ENCODE data around the gene CCL14.

The CCL14 gene

DNA sequence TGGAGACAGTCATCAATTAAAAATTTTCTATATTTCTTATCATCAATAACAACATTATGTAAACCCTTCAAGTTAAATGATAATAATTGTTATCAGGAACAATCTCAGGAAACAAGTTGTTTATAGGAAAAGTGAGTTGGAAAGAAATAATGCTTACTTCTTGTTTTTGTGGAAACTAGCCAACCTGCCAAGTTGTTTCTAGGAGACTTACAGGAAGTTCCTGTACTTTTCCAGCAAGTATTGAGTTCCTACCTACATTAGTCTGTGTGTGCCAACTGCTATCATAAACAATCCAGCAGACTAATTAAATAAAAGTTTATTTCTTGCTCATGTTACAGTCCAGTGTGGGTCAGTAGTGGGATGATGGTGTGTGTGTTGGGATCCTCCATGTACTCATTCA is 1.6 kb upstream of the CCL14 start:
- FAIRE-seq = no peak

DNA sequence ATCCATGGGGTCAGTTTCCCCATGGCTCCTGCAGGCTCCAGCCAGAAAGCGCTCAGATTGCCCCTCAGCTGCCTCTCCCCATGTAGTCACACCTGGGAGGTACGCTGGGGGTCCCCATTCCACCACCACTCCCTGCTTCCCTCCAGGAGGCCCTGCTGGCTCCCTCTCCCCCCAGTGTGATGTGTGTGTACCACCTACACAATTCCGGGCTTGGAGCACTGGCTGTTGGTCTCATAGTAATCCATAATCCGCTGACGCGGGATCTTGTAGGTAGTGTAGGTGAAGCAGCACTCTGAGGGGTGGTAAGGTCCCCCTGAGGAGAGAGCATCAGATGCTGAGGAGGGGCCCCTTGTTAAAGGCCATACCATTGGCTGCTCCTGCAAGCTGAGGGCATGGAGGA is 2.4 kb downstream of the CCL14 start:
- FAIRE-seq = no peak

DNA sequence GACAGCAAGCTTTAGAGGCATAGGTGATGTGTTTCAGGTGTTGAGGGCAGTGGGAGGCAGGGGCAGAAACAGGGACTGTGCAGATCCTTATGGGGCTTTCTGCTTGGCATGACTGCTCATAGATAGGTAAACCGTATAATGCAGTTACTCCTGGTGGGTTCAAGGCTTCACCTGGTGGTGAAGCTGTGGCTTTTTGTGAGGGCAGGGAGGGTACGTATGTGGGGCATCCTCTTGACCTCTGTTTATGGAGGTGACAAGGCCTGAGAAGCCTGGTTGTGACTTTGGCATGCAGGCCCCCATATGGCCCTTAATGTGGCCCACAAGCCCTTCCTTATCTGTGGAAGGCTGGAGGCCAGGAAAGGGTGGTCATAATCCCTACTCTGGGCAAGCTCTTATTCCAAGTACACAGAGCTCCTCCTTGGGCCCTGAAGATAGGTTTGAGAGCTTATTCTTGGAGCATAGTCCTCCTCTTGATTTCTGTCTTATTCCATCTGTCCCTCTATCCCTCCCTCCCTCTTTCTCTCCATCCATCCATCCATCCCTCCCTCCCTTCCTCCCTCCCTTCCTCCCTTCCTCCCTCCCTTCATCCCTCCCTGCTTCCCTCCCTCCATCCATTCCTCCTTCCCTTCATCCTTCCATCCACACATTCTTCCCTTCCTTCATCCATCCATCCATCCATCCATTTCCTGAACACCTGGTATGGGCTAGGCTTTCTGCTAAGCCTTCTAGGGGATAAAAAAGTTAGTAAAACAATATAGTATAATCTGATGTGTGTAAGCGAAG is 3.9 kb downstream of the CCL14 start:
- FAIRE-seq = no peak

DNA sequence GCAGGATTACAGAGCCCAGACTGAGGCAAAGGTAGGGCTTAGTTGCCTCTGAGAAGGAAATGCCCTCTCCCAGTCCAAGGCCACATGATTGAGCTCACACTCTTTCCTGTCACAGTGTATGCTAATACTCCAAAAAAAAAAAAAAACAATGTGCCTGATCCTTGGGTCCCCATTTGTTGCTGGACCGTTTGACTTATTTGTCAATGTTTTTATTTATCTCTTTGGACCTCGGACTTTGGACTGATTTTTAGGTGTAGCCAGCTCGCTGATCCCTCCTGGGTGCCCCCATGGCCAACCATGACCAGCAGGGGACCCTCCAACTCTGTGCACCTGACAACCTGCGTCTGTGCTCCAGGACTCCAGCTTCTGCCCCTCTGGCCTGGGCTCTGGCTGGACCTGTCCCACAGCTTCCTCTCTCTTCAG is 4.6 kb downstream of the CCL14 start:
- FAIRE-seq = no peak

DNA sequence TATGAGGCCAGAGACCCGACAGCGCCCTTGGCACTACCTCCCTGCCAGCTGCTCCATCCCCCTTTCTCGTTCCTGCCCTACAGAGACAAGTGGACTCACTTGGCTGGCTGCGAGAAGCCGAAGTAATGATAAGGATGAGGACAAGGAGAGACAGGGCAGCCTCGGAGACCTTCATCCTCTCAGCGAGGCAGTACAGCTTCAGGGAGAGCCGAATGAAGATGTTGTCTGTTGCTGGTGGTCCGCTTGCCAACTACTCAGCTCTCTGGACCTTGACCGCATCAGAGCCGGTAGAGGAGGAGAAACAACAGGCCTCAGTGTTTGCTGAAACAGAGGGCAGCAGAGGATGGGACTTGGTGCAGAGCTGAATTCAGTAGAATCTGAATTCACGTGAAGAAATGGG is 5.3 kb downstream of the CCL14 start, which contains the start of gene CCL16:
TSS of gene CCL16 (minus strand) at position 252 of the 400 bp plus-strand sequence. CDS start at position 175, 77 bp downstream.
- no peak for FAIRE-seq

DNA sequence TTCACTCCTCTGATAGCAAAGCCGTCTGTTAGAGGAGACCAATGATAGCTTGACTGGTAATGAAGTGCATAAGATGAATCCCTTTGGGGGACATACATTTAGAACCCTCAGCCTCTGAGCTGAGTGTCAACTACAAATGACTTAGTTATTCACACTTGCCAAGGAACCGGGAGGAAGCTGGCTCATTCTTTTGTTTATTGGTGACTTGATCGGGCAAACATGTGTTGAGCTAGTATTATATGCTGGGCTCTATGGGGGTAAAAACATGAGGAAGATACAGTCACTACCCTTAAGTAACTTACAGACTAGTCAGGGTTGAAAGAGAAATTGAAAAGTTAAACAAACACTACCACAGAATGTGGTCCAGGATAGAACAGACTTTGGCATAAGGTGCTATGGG is 8.2 kb downstream of the CCL14 start:
- FAIRE-seq = no peak

DNA sequence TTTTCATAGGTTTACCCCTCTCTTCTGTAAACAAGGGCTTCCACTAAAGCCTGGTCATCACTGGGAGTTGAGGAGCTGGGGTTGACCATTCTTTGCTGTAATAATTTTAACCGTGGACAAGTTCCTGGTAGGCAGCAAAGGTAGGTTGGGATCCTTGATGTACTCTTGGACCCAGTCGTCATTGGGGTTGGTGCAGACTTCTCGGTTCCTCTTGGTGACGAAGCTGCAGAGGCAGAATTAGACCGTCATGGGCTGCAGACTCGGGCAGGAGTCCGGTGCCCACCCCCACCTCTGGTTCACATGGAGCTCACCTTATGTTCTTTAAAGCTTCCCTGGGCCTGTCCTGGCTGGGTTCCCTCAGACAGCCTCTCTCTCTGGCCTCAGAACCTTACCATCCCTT is 9.0 kb downstream of the CCL14 start:
- no peak for FAIRE-seq

DNA sequence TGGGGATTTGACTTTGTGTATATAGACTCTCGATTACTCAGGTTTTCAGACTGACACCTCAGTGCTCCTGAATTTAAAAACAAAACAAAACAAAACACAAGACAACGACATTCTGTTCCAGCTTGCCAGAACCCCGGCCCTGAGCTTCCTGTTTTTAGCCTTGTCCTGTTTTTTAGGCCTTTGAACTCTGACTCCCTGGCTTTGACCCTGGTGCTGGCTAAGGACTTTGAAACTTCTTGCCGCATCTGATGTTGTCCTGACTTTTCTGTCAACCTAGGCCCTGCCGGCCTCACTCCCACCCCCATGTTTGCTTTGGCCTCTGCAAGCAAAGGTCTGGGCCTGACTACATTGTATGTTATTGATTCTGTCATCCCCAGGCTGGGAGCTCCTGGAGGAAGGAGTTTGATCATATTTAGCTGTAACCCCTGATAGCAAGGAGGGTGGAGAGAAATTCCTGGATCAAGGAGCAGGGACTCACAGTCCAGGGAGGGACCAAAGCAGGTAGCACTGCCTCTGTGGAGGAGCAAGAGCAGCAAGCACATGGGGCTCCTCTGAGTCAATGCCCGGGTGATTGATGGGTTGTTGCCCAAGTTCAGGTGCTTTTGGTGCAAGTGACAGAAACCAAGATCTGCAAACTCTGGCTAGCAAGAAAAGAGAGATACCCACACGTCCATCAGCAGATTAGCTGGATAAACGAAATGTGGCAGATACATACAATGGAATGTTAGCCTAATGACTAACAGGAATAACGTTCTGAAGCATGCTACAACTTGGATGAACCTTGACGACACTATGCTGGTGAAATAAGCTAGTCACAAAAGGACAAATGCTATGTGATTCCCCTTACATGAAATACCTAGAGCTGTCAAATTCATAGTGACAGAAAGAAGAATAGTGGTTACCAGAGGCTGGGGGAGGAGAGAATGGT is 12.9 kb downstream of the CCL14 start:
- FAIRE-seq = no peak

DNA sequence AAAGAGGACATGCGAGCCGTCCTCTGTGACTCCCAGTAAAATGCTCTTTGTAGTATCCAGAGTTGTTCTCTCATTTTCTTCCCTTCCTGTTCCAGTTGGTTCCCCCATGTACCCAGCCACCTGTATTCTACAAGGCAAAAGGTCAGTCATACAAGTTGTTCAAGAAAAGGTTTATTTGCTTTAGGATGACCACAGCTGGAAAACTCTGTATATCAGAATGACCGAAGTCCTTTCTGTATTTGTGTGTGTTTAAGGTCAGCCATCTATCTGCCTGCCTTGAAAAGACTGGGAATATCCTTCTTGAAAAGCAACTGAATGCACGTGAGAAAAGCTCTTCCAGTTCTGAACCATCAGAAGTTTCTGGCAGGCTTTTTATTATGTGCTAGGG is 13.6 kb downstream of the CCL14 start:
- FAIRE-seq = no peak

DNA sequence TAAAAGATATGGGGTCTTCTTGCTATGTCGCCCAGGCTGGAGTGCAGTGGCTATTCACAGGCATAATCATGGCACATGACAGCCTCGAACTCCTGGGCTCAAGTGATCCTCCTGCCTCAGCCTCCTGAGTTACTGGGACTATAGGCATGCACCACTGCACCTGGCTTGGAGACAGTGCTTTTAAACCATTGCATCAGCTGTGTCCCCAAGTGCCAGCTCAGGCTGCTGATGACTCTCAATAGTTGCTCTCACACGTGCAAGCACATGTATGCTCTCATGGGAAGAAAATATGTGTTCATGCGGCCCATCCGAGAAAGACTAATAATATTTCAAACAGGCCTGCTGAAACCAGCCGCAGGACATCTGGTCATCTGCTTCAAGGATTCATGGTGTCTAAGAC is 14.0 kb downstream of the CCL14 start:
- no peak for FAIRE-seq

DNA sequence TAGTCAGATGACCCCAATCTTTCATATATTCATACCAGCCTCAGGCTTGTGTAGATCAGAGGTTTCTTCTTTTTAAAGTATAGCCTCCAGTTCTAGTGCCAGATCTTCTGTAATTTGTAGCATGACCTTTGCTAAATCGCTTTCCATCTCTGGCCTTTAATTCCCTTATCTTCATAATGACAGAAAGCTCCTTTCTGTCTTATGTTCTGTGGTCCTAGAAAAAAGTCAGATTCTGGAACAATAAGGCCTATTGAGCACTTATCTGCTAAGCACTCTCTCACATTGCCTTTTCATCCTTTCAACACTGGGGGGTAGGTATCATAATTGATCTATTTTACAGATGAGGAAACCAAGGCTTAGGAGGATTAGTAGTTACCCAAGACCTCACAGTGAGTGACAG is 14.5 kb downstream of the CCL14 start:
- no peak for FAIRE-seq

DNA sequence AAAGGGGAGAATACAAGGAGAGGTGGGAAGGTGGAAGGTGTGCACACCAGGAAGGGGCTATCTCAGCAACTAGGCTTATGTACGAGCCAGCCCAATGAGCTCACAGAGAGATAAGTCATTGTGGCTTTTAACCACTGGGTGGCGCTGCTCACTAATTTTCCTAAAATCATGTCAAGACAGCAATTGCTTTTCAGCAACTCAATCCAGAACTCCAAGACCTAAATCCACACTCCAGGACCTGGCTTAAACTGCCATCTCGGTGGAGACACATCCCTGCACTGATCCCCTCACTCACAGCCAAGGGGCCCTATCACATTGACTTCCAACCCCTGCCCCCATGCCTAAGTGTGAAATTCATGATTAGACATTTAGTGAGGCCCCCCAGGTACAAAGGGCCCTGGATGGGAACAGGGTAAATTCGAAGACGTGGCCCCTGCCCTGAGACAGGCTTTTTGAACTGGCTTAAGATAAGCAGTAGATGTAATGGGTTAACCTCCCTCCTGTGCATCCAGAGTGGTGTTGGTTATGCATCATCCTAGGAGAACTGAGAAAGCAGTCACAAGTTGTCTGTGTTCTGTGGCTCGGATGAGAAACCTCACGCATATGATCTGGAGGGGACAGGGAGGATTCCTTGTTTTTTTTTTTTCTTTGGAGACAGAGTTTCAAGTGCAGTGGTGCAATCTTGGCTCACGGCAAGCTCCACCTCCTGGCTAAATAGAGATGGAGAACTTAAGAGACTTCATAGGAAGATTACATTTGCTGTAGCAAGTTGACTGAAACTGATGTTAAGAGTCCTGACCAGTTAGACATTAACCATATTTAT is 16.8 kb downstream of the CCL14 start:
- FAIRE-seq = no peak

DNA sequence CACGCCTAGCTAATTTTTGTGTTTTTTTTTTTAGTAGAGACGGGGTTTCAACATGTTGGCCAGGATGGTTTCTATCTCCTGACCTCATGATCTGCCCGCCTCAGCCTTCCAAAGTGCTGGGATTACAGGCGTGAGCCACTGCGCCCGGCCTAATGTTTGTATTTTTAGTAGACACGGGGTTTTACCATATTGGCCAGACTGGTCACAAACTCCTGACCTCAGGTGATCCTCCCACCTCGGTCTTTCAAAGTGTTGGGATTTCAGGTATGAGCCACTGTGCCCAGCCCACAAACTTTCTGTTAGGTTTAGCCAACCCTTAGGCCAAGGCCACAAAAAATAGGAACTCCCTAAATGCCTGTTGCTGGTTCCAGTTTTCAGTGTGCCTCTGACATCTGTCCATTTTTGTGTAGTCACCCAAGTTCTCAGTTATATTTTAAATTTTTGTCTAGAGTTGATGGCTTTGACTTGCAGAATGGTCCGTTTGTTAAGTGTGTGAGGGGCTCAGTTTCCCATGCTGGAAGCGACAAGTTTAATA is 17.9 kb downstream of the CCL14 start:
- FAIRE-seq = no peak

DNA sequence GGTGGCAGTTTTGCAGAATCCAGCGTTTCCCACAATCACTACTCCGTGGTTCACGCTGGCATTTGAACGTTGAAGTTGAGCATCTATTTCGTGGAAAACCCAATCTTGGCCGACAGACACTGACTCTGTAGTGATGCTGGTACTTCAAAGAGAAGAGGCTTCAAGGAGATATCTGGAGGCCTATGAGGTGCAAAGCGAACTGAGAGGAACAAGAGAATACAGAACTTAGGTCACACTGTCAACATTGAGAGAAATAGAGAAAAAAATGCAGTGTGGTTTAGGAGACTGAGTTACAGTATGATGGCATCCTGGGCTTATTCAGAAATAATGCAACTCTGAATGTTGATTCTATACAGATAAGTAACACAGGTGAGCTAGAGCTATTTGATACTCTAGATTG is 21.3 kb downstream of the CCL14 start:
- FAIRE-seq = no peak

DNA sequence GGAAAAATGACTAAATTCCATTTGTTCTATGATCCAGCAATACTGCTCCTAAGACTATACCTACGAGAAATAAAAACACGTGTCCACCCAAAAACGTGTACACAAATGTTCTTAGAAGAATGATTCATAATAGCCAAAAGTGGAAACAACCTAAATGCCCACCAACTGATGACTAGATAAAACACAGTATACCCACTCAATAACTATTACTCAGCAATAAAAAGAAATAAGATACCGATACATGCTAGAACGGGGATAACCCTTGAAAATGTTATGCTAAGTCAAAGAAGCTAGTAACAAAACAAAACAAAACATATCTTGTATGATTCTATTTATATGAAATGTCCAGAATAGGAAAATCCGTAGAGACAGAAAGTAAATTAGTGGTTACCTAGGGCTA is 22.9 kb downstream of the CCL14 start:
- FAIRE-seq = no peak

DNA sequence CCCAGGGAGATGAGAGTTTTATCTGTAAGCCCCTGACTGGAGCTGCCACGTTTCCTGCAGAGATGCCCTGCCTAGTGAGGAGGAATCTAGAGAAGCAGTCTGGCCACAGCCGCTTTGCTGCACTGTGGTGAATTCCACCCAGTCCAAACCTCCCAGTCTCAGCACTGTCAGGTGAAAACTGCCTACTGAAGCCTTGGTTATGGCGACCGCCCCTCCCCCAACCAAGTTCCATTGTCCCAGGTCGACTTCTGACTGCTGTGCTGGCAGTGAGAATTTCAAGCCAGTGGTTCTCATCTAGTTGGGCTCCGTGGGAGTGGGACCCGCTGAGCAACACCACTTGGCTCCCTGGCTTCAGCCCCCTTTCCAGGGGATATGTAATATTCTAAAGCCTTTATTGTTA is 32.8 kb downstream of the CCL14 start:
- FAIRE-seq = no peak

DNA sequence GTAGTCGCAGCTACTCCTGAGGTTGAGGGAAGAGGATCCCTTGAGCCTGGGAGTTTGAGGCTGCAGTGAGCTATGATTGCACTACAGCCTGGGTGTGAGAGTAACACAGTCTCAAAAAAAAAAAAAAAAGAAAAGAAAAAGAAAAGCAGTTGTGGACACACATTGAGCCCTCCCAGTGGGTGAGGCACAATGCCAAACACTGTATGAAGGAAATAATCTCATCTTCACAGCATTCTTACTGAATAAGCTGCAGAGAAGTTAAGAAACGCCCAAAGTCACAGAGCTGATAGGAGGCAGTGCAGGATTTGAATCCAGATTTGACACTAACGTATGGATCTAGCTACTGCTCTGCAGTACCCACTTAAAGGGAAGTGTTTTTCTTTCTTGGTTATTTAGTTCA is 37.1 kb downstream of the CCL14 start:
- FAIRE-seq = no peak

DNA sequence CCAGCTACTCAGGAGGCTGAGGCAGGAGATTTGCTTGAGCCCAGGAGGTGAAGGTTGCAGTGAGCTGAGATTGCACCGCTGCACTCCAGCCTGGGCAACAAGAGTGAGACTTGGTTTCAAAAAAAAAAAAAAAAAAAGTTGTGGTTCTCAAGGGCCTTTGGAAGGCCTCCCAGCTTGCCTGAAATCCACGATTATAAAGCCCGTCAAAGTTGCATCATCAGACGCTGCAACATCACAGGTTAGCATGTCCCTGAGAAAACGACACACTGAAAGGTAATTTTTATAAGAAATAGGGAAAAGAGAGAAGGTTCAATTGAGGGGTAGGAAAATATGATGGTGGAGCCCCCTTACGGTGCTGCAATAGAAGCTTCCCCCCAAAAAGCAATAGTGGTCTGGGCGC is 38.4 kb downstream of the CCL14 start:
- FAIRE-seq = no peak

DNA sequence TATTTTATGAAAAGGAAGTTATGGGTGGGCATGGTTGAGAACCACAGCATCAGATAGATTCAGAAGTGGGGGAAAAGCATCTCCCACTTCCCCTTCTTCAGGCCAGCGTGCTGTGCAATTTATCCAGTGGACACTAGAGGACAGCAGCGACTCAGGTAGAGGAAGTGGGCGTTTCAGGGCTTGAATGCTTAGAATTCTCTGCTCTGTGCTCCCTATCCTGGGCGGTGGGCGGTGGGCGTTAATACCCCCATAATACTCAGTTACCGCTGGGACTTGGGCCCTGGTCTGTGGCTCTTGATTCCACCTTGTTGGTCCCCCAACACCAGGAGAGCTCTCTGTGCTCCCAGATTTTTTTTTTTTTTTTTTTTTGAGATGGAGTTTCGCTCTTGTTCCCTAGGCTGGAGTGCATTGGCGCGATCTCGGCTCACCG is 39.4 kb downstream of the CCL14 start:
- FAIRE-seq = no peak

DNA sequence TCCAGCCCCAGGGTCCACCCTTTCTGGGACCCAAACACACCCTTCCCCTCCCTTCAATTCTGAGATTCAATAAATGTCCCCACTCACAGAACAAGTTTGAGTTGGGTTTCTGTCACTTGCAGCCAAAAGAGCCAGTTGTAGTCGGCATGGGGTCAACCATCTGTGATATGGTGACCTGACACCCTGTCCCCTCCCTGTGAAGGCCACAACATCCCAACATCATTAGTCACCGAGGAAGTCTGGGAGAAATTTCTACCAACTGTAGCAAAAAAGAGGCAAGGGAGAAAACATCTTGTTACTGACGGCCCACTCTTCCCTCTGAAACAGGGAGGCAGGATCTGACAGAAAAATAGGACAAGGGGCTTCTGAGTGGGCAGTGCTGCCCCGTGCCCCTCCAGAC is 42.4 kb downstream of the CCL14 start:
- FAIRE-seq = no peak

DNA sequence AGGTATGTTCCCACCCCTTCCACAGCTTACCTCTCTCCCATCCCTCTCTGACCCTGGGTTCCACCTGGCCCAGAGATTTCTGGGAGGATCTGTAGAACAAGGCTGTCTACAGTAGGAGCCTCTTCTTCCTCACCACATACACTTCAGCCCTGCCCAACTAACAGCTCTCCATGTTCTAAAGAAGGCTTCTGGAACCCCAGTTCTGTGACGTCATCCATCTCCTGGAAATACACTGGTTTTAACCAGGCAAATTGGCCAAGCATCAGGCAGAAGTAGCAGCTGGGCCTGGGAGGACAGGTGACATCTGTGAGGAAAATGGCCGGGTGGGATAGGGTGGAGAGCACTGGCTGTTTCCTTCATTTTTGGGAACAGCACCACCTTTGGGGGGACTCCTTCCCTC is 43.0 kb downstream of the CCL14 start, which contains the start of gene LYZL6:
TSS of gene LYZL6 (minus strand) at position 177 of the 400 bp plus-strand sequence. CDS start 4,357 bp downstream, outside the sequence.
- FAIRE-seq = no peak

DNA sequence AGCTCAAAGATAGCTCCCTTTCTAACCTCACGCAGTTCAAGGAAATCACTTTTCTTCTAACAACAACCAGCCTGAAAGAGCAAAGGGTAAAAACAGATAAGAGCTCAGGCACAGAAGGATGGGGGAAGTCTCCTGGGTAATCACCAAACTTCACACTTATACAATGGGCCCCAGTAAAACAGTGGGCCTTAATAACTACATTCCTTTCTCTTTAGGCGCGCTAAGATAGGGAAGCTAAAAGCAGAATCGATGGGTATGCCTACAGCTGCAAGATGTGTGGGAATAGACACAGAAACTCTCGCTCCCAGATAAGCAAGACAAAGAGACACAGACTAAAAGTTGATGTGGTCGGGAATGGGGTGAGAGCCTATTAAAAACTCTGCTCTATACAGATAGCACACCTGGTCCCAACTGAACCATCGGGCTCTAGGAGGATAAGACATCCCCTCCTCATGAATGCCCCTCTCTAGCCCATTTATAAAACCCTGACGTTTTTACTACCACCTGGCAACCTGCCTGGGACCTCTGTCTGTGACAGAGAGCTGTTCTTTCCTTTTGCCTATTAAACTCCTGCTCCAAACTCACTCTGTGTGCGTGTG is 43.8 kb downstream of the CCL14 start:
- FAIRE-seq = no peak

All from TTC549 (cell line).